Fibroblast of skin of left quadriceps (primary cell): Measurements from ENCODE around the gene ERVMER34-1.

ENCODE experiments used
- DNase-seq, 2 experiments: peaks; one replicate each; pipeline ENCODE4 v3.0.0-alpha.2; 2013; ENCODE audit warnings: low read depth in 2 of 2

ERVMER34-1 gene, protein sequence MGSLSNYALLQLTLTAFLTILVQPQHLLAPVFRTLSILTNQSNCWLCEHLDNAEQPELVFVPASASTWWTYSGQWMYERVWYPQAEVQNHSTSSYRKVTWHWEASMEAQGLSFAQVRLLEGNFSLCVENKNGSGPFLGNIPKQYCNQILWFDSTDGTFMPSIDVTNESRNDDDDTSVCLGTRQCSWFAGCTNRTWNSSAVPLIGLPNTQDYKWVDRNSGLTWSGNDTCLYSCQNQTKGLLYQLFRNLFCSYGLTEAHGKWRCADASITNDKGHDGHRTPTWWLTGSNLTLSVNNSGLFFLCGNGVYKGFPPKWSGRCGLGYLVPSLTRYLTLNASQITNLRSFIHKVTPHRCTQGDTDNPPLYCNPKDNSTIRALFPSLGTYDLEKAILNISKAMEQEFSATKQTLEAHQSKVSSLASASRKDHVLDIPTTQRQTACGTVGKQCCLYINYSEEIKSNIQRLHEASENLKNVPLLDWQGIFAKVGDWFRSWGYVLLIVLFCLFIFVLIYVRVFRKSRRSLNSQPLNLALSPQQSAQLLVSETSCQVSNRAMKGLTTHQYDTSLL

DNA sequence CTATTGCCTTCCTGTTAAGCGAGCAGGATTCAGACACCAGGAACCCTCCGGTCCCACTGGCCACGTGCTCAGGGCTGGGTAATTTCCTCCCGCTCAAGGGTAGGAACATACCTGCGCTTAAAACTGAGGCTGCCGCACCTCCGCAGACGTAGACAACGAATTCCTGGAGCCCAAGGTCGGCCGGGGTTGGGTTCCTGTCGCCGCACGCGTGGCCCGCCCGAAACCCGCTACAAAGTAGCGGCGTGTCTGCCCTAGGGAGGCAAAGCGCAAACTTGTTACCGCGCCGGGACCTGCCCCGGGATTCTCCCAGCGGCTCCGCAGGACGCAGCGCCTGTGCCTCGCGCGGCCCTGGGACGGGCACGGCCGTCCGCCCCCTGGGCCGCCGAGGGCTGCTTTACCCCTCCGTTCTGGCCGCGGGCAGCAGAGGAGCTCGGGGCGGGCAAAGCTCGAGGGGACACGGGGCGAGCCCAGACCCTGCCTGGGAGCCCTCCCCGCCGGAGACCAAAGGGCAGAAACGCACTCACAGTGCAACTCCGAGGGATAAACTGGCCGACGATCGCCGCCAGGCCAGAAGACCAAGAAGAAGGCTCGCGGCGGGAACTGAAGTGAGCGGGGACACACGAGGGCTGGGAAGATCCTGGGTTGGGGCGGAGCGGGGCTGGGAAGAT is at the start of gene ERVMER34-1:
TSS of gene ERVMER34-1 (minus strand) at position 607 of the 668 bp plus-strand sequence. CDS start 5,905 bp downstream, outside the sequence.
- DNase-seq, result no peak

DNA sequence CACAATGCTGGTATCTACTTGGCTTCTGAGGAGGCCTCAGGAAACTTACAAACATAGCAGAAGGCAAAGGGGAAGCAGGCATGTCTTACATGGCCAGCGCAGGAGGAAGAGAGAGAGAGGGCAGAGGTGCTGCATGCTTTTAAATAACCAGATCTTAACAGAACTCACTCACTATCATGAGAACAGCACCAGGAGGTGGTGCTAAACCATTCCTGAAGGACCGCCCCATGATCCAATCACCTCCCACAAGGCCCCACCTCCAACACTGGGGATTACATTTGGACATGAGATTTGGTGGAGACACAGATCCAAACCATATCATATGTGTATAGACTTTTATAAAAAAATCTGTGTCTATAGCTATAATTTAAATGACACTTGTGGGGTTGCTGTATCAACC is 48.6 kb upstream of the ERVMER34-1 start:
- no peak for DNase-seq

DNA sequence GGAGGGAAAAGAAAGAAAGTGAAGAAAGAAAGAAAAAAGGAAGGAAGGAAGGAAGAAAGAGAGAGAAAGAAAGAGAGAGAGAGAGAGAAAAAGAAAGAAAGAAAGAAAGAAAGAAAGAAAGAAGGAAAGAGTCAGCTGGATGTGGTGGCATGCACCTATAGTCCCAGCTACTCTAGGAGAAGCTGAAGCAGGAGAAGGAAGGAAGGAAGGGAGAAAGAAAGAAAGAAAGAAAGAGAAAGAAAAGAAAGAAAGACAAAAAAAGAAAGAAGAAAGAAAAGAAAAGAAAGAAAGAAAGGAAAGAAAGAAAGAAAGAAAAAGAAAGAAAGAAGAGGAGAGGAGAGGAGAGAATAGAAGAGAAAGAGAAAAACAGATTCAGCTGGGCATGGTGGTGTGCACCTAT is 44.3 kb upstream of the ERVMER34-1 start:
- no peak for DNase-seq

DNA sequence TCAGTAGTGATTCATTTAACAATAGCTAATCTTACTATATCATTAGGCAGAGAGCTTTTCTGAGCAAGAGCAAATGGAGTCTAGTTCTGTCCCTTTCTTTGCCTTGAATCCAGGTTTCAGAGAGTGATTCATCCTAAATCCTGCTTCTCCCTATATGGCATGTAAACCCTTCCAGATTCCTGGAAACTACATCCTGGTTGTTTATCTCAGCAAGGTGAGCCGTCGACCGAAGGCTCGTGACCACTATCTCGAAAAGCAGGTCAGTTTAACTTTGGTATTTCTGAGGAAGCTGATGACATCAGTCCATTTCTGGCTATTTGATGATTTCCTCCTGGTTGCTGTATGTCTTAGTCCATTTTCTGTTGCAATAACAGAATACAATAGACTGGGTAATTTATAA is 40.7 kb upstream of the ERVMER34-1 start:
- DNase-seq, result no peak

DNA sequence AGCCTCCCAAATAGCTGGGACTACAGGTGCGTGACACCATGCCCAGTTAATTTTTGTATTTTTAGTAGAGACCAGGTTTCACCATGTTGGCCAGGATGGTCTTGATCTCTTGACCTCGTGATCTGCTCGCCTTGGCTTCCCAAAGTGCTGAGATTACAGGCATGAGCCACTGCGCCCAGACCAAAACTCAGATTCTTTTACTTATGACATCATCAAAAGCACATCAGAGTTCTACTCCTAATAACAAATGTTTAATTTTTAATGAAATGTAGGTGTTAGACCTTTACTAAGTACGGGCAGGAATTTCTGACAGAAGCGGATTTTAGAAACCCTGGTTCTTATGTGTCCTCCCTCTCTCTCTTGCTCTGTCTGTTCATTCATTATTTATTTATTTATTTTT is 38.5 kb upstream of the ERVMER34-1 start:
- DNase-seq, result no peak

DNA sequence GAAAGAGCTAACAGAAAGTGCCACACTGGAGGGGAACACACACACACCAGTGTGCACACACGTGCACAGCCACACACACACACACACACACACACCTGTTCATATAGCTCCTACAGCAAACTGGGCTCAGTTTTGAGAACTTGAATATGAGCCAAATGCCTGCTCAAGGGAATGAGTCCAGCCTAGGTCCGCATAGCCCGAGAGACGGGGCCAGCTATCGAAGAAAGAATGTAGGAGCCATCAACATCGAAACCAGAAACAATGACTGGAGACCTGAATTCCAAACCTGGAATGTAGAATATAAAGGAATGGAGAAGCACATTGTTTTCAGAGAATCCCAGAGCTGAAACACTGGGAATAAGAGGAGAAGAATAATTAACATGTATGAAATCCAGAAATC is 37.6 kb upstream of the ERVMER34-1 start:
- no peak for DNase-seq

DNA sequence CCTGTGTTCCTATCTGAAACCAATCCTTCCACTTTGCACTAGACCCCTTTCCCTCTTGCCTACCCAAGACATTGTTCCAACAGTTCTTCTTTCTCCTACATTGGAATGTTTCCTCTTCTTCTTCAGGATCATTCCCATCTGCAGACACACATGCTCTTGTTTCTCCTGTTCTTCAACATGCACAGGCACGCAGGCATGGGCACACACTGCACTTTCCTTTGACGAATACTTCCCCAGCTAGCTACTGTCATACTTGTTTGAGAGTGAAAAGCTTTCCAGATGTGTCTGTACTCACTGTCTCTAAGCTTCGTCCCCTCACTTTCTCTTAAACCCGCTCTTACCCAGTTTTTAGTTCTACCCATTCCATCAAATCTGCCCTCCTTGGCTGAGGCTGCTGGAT is 31.8 kb upstream of the ERVMER34-1 start:
- DNase-seq, result no peak

DNA sequence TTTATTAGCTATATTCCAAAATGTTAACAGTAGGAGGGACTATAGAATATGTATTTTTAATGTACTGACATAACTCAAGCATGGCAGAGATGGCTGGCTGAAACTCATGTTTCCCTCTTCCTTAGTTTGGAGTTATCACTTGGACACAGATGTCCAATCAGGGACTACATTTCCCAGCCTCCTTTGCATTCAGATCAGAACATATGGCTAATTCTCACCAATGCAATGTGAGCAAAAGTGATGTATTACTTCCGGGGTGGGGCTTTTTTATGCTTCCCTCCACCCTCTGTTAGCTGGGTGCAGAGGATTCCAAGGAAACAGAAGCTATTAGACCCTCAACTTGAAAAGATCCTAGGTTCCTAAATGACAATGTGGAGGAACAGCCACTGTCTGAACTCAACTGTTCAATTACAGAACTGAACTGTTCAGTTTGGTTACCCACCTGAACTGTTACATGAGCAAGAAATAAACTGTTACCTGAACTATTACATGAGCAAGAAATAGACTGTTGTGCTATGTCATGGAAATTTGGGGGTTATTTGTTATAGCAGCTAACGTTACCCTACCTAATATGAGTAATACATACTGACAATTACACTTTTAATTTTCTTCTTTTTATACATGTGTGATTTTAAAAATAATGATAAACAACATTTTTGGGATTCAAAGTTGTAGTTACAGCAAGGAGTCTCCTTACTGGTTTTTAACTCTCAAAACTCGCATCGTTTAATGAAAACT is 29.6 kb upstream of the ERVMER34-1 start:
- DNase-seq, result no peak

DNA sequence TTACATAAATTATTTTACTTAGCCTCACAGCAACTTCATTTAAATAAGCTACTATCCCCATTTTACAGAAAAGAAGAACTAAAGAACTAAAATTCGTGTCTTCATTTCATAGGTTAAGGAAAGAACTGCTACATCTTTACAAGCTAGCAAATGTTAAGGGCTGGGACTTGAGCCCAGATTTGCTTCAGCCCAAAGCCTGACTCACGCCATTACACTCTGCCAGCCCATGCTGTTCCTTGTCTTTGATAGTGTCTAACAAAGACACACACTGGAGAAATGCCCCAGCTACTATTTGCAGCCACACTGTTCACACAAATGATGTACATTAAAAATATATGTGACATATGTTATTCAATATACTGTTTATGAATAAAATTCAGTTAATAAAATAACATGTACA is 29.0 kb upstream of the ERVMER34-1 start:
- DNase-seq, result no peak

DNA sequence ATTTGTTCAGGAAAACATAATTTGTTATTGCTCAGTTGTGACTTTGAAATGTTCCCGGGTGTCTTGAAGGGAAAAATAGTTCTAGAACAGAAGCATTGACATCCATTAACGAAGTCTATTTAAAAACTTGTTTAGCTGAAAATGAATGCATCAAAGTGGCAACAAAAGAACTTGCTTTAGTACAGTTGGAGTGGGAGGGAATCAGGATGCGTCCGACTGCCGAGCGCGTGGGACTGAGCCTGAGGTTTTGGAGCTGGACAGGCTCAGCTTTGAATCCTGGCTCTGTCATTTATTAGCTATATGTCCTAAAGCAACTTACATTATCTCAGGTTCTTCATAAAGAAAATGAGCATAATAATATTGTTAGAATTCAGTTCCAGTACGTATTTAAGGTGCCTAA is 9.0 kb upstream of the ERVMER34-1 start:
- DNase-seq, result no peak

DNA sequence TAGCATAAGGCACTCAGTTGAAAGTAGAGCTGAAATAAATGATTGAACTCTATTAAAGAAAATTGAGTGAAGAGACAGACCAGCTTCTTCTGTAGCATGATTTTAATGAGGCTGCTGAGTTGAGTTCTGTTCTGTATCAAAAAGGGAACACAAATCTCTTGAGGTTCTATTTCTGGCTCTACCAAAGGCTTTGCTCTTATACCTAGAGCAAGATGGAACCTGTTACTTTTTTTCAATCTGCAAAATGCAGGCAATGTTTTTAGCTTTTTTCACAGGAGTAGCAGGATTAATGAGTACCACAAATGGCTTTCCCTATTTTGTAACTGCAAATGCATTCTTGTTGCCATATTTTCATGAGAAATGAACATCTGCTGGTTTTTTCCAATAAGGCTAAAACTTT is 4.2 kb upstream of the ERVMER34-1 start:
- DNase-seq, result no peak

DNA sequence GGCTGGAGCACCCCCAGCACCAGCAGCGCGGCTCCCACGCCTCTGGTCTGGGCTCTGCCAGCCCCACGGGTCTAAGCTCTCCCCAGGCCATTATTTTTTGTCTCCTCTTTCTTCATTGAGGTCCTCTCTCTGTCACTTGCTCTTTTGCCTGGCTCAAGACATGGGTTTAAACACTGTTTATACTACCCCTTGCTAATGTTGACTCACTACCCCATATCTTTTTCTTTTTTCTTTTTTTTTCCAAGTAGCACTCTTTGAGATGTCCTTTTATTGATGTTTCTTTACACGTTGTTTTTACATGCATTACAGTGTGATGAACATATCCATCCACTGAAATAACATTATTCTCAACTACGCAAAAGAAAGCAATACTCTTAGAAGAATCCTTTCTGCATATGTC is 1.7 kb upstream of the ERVMER34-1 start:
- DNase-seq, result no peak

DNA sequence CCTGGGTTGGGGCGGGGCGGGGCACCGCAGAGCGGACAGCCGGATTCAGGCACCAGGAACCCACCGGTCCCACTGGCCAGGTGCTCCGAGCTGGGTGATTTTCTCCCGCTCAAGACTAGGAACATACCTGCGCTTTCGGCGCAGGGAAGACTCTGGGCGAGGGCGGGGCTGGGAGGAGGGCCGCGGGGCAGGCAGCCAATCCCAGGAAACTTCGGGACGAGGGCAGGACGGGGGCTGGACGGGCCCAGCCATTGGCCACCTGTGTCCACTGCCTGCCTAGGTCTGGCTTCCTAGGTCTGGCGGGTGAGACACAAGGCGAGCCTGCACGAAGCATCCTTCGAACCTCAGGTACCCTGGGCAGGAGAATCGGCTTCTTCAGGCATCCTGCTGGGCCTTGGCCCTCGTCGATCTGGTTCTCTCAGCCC is 274 bp upstream of the ERVMER34-1 start:
- DNase-seq, result no peak

DNA sequence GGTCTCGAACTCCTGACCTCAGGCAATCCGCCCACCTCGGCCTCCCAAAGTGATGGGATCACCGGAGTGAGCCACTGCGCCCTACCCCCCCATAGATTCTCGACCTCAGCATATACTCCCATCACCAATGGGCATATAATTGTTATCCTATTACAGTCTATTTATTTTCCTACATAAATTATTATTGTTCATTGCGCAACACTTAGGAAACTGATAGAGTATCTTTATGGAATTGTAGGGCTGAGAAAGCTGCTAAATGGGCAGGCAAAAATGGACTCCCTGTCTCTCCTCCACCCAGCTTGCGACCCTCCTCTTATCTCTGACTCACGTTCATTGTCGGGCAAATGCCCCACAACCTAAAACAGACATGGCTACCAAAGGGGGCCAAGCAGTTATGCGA is 1.0 kb downstream of the ERVMER34-1 start:
- no peak for DNase-seq

DNA sequence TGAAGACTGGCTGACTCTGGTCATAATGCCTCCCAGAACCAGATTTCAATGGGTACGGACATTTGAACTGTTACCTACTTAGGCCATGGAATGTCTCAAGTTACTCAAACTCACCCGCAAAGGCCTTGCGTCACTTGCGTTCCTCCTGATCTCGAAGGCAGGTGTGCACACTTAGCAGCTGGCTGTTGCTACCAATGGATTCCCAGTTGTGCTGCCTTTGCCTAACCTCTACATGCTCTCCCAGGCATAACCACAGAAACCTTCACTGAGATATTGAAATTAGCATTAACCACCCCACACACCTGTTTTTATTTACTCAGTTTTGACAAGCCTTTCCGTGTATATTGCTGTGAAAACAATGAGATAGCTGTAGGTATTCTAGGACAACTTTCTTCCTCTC is 2.8 kb downstream of the ERVMER34-1 start:
- no peak for DNase-seq

DNA sequence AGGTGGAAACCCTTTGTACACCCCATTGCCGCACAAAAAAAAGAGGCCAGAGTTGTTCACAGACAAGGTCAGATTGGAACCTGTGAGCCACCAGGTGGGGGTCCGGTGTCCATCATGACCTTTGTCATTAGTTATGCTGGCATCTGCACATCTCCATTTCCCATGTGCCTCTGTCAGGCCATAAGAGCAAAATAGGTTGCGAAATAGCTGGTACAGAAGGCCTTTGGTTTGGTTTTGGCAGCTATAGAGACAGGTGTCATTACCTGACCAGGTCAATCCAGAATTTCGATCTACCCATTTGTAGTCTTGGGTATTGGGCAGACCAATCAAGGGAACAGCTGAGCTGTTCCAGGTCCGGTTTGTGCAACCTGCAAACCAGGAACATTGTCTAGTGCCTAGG is 6.6 kb downstream of the ERVMER34-1 start:
- no peak for DNase-seq

DNA sequence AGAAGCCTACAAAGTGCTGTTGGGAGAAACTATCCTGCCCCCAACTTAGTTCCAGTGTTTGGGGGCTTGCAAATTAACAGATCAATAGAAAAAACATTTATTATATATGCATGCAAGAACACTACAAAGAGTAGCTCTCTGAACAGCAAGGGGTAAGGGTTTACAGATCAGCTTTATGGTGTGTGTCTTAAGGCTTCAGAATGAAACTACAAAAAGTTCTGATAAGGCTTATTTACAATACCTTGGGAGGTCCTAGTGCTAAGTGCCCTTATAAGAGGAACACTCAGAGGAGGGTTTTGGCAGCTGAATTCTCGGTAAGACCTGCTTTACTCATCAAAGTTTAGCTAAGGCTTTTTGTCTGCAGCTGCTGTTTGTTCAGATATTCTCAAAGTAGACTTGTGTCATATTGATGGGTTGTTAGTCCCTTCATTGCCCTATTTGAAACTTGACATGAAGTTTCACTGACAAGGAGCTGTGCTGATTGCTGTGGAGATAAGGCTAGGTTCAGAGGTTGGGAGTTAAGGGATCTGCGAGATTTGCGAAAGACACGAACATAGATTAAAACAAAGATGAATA is 7.7 kb downstream of the ERVMER34-1 start:
- no peak for DNase-seq

DNA sequence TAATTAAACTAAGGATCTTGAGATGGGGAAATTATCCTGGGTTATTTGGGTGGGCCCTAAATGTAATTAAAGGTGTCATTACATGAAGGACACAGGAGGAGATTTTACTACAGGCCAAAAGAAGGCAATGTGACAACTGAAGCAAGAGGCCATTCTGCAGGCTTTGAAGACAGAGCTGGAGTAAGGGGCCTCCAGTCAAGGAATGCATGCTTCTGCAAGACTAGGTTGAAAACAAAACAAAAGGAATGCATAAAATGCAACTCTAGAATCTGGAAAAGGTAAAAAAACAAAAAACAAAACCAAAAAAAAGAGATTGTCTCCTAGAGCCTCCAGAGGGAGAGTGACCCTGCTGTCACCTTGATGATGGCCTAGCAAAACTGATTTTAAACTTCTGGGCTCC is 21.6 kb downstream of the ERVMER34-1 start:
- no peak for DNase-seq

DNA sequence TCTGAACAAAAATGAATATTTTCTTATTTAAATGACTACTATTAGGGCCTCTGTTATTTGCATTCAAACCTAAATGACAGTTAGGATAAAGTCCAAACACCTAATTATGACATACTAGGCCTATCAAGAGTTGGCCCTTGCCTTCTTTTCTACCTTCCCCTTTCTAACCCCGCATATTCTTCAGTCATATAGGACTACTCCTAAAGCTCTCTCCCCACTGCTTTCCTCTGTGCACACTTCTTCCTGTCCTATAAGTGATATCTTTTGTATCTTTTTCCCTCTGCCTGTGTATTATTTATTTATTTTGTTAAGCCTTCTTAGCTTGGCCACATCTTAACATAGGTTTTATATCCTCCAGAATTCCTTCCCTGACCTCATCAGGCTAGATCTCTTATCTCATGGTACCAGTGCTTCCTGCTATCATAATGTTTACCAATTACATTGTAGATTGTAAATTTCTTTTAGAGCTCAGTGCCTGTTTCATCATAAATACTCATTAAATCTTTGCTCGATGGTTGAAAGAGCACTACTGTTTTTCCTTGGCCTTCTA is 22.5 kb downstream of the ERVMER34-1 start:
- DNase-seq, result no peak

DNA sequence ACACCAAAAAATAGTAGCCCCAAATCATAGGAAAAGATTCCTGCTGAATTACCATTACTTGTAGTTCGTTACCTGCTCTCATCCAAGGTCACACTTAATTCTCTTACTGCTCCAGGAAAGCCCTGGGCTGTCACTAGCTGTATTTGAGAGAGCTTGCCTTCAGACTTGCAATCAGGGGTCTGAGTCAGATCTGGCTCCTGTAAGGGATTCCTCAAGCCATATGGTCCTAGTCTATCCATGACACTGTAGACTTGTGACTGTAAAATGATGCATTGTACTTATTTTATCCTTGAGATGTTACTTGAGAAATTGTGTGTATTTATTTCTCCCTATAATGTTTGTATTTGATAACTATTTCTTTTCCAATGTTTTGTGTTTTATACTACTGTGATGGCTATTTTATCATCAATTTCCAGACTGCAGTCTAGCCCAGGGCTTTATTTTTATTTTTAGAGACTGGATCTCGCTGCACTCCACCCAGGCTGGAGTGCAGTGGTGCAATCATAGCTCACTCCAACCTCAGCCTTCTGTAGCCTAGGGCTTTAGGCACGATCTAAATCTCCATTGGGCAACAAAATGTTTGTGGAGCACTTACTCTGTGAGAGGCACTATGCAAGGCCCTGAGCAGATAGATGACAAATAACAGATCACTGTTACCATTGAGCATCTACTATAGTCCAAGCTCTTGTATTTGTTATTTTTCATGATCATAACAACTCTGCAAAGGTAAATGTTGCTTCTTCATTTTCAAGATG is 24.2 kb downstream of the ERVMER34-1 start:
- DNase-seq, result no peak
